GM21529 (cell line): ENCODE measurements around the gene CMTM3.
"Not testable (repeated sequence)": the region's sequence is repeated elsewhere in the genome, so short reads cannot be mapped to it uniquely, and the experiment has no call there.

Experiments
- ATAC-seq: cut with Tn5 transposase; IDR thresholded peaks from one replicate; pipeline ENCODE4 v1.9.1; 2021; ENCODE audit not compliant: unreplicated experiment

Gene CMTM3

GRCh38 chr16:66660422-66661209, 56.1 kb downstream of the CMTM3 start:
- no peak for ATAC-seq

GRCh38 chr16:66661210-66661560, 56.7 kb downstream of the CMTM3 start:
- ATAC-seq, result no peak

DNA sequence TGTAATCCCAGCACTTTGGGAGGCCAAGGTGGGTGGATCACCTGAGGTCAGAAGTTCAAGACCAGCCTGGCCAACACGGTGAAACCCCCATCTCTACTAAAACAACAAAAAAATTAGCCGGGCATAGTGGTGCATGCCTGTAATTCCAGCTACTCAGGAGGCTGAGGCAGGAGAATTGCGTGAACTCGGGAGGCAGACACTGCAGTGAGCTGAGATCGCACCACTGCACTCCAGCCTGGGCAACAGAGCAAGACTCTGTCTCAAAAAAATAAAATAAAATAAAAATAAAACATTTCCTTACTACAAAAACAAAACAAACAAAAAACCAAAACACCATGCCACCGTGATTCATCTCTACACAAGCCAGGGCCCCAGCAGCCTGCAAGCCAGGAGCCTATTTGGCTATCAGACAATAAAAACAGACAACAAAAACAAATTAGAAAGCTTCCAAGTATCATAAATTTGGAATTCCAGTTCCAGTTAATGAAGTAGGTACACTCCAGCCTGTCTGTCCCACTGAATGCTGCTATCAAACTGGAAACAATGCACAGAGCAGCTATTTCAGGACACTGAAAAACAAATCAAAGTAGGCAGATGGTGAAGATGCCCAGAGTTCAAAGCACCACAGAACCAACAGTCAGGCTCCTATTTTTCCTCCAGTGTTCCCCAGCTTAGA, 57.3 kb downstream of the CMTM3 start:
- not testable (repeated sequence) for ATAC-seq

- no peak for ATAC-seq
These were observed 58.1 kb downstream of the CMTM3 start for GRCh38 chr16:66662445-66663194.
